Islet precursor cell (in vitro differentiated cells): ENCODE measurements around the gene FSTL4.

ENCODE experiments used
- DNase-seq: peaks from one replicate; pipeline ENCODE4 v3.0.0-alpha.2; 2018

FSTL4 gene

GRCh38 chr5:133612249-133612860, at the start of gene FSTL4:
FSTL4 (minus strand) TSS chr5:133612541.
- DNase-seq = peak; percentile 61

GRCh38 chr5:133661389-133661788, 49.0 kb upstream of the FSTL4 start:
- DNase-seq = no peak

- DNase-seq = no peak
Measured at GRCh38 chr5:133658327-133658726, 46.0 kb upstream of the FSTL4 start.

GRCh38 chr5:133657036-133657435, 44.7 kb upstream of the FSTL4 start:
- no peak for DNase-seq

- DNase-seq = no peak
Measured at GRCh38 chr5:133655966-133656365, 43.6 kb upstream of the FSTL4 start.

GRCh38 chr5:133653760-133654049, 41.4 kb upstream of the FSTL4 start:
- no peak for DNase-seq

- no peak for DNase-seq
Measured at GRCh38 chr5:133652951-133653759, 40.8 kb upstream of the FSTL4 start.

- no peak for DNase-seq
Measured at GRCh38 chr5:133644000-133644865, 31.9 kb upstream of the FSTL4 start.

- DNase-seq = no peak
Measured at GRCh38 chr5:133643365-133643764, 31.0 kb upstream of the FSTL4 start.

- no peak for DNase-seq
Measured at GRCh38 chr5:133642153-133642722, 29.9 kb upstream of the FSTL4 start.

- no peak for DNase-seq
Measured at GRCh38 chr5:133641683-133642082, 29.3 kb upstream of the FSTL4 start.

GRCh38 chr5:133639850-133640528, 27.6 kb upstream of the FSTL4 start:
- DNase-seq = no peak

- no peak for DNase-seq
Measured at GRCh38 chr5:133638436-133638835, 26.1 kb upstream of the FSTL4 start.

GRCh38 chr5:133637206-133637605, 24.9 kb upstream of the FSTL4 start:
- DNase-seq = no peak

GRCh38 chr5:133635051-133635450, 22.7 kb upstream of the FSTL4 start:
- DNase-seq = no peak

GRCh38 chr5:133627180-133627579, 14.8 kb upstream of the FSTL4 start:
- no peak for DNase-seq

GRCh38 chr5:133624316-133624715, 12.0 kb upstream of the FSTL4 start:
- no peak for DNase-seq

- DNase-seq = no peak
Measured at GRCh38 chr5:133618141-133618540, 5.8 kb upstream of the FSTL4 start.

- DNase-seq = no peak
Measured at GRCh38 chr5:133613743-133614142, 1.4 kb upstream of the FSTL4 start.

GRCh38 chr5:133613184-133613583, 843 bp upstream of the FSTL4 start:
- no peak for DNase-seq

- no peak for DNase-seq
Measured at GRCh38 chr5:133611357-133612248, 738 bp downstream of the FSTL4 start.
